ENCODE results near the gene SPDYE4.
A peak's percentile ranks its signal among the peaks of the same experiment; 100 is the strongest.
"Not testable (repeated sequence)": the region's sequence is repeated elsewhere in the genome, so short reads cannot be mapped to it uniquely, and the experiment has no call there.

SPDYE4 gene

GRCh38 chr17:8758137-8758596 is at the start of gene SPDYE4:
SPDYE4 (minus strand) TSS chr17:8758546; CDS start chr17:8758382, 164 bp downstream.
- DNase-seq = no peak

- no peak for DNase-seq
Measured at GRCh38 chr17:8806926-8807550, 48.7 kb upstream of the SPDYE4 start.

- no peak for DNase-seq
Measured at GRCh38 chr17:8806253-8806925, 48.0 kb upstream of the SPDYE4 start.

- not testable (repeated sequence) for DNase-seq
Measured at GRCh38 chr17:8805396-8805795, 47.0 kb upstream of the SPDYE4 start.

- no peak for DNase-seq
Measured at GRCh38 chr17:8803531-8804420, 45.4 kb upstream of the SPDYE4 start.

GRCh38 chr17:8801135-8801840 is 42.9 kb upstream of the SPDYE4 start:
- no peak for DNase-seq

- no peak for DNase-seq
Measured at GRCh38 chr17:8800656-8801055, 42.3 kb upstream of the SPDYE4 start.

- no peak for DNase-seq
Measured at GRCh38 chr17:8799570-8800212, 41.3 kb upstream of the SPDYE4 start.

GRCh38 chr17:8798846-8799569 is 40.7 kb upstream of the SPDYE4 start, which contains the start of gene MFSD6L:
MFSD6L (minus strand) TSS chr17:8799365; CDS start chr17:8799120, 245 bp downstream.
- no peak for DNase-seq

- no peak for DNase-seq
Measured at GRCh38 chr17:8798176-8798845, 40.0 kb upstream of the SPDYE4 start.

GRCh38 chr17:8797621-8798175 is 39.4 kb upstream of the SPDYE4 start:
- no peak for DNase-seq

- no peak for DNase-seq
Measured at GRCh38 chr17:8794636-8795035, 36.3 kb upstream of the SPDYE4 start.

GRCh38 chr17:8793649-8794048 is 35.3 kb upstream of the SPDYE4 start:
- no peak for DNase-seq

GRCh38 chr17:8792646-8793045 is 34.3 kb upstream of the SPDYE4 start:
- DNase-seq = no peak

- DNase-seq = no peak
Measured at GRCh38 chr17:8791910-8792270, 33.5 kb upstream of the SPDYE4 start.

GRCh38 chr17:8791248-8791909 is 33.0 kb upstream of the SPDYE4 start:
- no peak for DNase-seq

GRCh38 chr17:8789743-8790142 is 31.4 kb upstream of the SPDYE4 start:
- no peak for DNase-seq

GRCh38 chr17:8788998-8789397 is 30.7 kb upstream of the SPDYE4 start:
- DNase-seq = no peak

GRCh38 chr17:8785547-8786413 is 27.4 kb upstream of the SPDYE4 start:
- peak; percentile 88 for DNase-seq
